Neural cell (in vitro differentiated cells): Measurements from ENCODE around the gene AHI1.

Experiments used
- CTCF ChIP-seq: fragments of 450-650 bp; IDR thresholded peaks from 2 replicates; pipeline ENCODE4 v1.5.1; 2014; ENCODE audit warnings: antibody characterized with exemption, mild to moderate bottlenecking, moderate library complexity; ENCODE audit not compliant: poor library complexity, severe bottlenecking
- EP300 ChIP-seq: fragments of 450-650 bp; conservative IDR thresholded peaks from 2 replicates; pipeline ENCODE4 v1.6.1; 2014; ENCODE audit warnings: antibody characterized with exemption, mild to moderate bottlenecking, moderate library complexity; ENCODE audit not compliant: poor library complexity, severe bottlenecking
- POLR2AphosphoS5 ChIP-seq: IDR thresholded peaks from 2 replicates; pipeline ENCODE4 v1.6.1; 2012
- RAD21 ChIP-seq: fragments of 450-650 bp; conservative IDR thresholded peaks from 2 replicates; pipeline ENCODE4 v1.6.1; 2014; ENCODE audit warnings: antibody characterized with exemption, mild to moderate bottlenecking, moderate library complexity

GRCh38 chr6:135289816-135290215, 207.7 kb downstream of the AHI1 start:
- TF ChIP-seq CTCF (no peak), RAD21 (no peak), EP300 (no peak), POLR2AphosphoS5 (no peak)
